ENCODE measurements around the gene RNGTT.
"Not testable (repeated sequence)": the region's sequence is repeated elsewhere in the genome, so short reads cannot be mapped to it uniquely, and the experiment has no call there.

The RNGTT gene

GRCh38 chr6:88716399-88716798, 247.0 kb downstream of the RNGTT start:
- DNase-seq (ENCODE audit: low spot score) = not testable (repeated sequence)

- DNase-seq (ENCODE audit: low spot score) = no peak
Measured at GRCh38 chr6:88712243-88712936, 251.0 kb downstream of the RNGTT start.

GRCh38 chr6:88709819-88710246, 253.6 kb downstream of the RNGTT start:
- DNase-seq (ENCODE audit: low spot score) = no peak

DNA sequence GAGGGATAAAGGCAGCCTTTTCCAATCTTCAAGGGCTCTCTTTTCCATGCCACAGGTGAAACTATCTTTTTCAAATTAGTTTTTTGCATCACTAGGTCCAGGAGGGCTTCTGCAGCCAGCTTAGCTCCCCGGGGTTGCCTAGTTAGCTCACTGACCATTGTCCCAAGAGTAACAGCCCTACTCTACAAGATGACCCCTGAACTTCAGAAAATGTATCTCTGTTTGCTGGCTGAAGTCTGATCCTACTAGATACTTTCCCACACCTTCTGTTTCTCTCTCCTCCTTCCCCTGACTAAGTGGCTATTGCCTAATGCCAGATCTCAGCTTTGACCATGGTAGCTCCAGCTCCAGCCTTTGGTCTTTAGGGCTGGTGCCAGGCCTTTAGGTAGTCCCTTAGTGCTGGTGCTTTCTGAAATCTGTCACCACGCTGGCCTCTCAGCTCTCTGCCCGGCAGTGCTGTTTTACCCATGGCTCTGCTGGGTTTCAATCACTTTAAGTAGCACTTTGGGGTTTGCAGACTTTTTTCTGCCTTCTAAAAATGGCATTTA, 255.1 kb downstream of the RNGTT start:
- DNase-seq (ENCODE audit: low spot score) = no peak

DNA sequence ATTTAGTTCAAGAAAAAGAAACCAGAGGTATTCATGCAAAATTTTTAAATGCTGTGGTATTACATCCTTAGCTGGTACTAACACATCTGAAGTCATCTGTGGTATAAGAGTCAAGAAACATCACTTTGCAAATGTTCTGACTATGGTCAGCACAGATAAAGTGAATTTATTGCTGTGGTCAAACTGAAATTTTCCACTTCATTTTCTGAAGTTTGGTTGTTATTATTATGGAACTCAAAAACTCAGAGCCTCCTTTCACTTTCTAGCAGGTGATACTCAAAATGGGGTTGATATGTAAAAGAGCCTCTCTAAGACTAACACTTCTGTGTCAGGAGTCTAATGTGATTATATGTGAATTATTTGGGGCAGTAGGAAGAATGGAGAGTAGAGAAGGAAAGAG, 257.8 kb downstream of the RNGTT start:
- DNase-seq (ENCODE audit: low spot score) = no peak

DNA sequence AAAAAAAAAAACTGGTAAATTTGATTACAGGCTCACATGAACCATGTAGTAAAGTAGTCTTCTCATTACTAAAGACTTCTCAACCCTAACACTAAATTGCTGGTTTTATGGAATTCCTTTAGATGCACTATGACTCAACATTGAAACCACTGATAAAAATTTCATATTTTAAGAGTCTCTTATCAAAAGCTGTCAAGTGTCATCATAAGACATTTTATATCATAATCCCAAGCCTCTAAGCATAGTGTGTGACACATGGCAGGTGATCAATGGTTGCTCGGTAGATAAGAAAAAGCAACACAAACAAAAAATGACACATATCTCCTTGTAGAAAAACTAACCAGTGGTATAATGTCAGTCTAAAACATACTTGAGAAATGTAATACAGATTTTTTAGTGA, 258.4 kb downstream of the RNGTT start:
- peak; percentile 11 for DNase-seq (ENCODE audit: low spot score)

GRCh38 chr6:88702956-88703556, 260.4 kb downstream of the RNGTT start:
- no peak for DNase-seq (ENCODE audit: low spot score)

- peak; percentile 23 for DNase-seq (ENCODE audit: low spot score)
Measured at GRCh38 chr6:88698661-88699060, 264.8 kb downstream of the RNGTT start.

- no peak for DNase-seq (ENCODE audit: low spot score)
Measured at GRCh38 chr6:88695937-88696336, 267.5 kb downstream of the RNGTT start.

DNA sequence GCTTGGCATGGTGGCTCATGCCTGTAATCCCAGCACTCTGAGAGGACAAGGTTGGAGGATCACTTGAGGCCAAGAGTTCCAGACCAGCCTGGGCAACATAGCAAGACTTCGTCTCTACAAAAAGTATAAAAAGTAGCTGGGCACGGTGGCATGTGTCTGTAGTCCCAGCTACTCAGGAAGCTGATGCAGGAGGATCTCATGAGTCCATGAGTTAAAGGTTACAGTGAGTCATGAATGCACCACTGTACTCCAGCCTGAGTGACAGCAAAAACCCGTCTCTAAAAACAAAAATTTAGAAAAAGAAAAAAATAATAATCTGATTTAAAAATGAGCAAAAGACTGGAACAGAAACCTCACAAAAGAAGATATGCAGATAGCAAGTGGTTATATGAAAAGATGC, 279.7 kb downstream of the RNGTT start:
- no peak for DNase-seq (ENCODE audit: low spot score)

DNA sequence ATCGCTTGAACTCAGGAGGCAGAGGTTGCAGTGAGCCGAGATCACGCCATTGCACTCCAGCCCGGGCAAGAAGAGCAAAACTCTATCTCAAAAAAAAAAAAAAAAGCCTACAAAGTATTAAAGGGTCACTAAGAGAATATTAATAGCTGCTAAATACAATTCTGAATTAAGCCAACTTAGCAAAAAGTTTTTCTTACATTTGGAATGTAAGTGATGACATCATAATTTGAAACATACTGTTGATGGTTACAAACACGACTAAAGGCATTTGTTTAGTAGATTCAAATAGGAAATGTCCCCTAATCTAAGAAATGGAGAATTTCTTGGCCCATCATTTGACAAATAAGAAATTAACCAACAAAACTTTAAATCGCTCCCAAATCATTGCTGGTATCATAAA, 282.8 kb downstream of the RNGTT start:
- DNase-seq (ENCODE audit: low spot score) = no peak

GRCh38 chr6:88679841-88680240, 283.6 kb downstream of the RNGTT start:
- DNase-seq (ENCODE audit: low spot score) = no peak

- no peak for DNase-seq (ENCODE audit: low spot score)
Measured at GRCh38 chr6:88677356-88677755, 286.1 kb downstream of the RNGTT start.

DNA sequence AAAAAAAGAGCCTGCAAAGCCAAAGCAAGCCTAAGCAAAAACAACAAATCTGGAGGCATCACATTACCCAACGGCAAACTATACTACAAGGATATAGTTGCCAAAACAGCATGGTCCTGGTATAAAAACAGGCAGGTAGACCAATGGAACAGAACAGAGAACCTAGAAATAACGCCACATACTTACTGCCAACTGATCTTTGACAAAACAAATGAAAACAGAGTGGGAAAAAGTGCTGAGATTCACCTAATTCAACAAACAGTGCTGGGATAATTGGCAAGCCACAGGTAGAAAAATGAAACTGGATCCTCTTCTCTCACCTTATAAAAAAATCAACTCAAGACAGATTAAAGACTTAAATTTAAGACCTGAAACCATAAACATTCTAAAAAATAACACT, 291.8 kb downstream of the RNGTT start:
- DNase-seq (ENCODE audit: low spot score) = no peak

GRCh38 chr6:88670369-88670768, 293.0 kb downstream of the RNGTT start:
- DNase-seq (ENCODE audit: low spot score) = no peak

DNA sequence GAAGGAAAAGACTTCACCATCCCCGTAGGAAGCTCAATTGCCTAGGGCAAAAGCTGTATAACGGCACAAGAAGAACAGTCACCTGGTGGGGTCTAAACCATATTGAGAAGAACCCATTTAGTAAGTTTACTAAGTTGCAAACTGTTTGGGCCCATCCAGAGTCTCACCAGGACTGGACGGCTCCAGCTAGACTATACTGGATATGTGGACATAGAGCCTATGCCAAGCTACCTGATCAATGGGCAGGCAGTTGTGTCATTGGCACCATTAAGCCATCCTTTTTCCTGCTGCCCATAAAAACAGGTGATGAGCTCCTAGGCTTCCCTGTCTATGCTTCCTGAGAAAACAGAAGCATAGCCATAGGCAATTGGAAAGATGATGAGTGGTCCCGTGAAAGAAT, 293.9 kb downstream of the RNGTT start:
- no peak for DNase-seq (ENCODE audit: low spot score)

GRCh38 chr6:88666901-88667300, 296.5 kb downstream of the RNGTT start:
- DNase-seq (ENCODE audit: low spot score) = no peak

DNA sequence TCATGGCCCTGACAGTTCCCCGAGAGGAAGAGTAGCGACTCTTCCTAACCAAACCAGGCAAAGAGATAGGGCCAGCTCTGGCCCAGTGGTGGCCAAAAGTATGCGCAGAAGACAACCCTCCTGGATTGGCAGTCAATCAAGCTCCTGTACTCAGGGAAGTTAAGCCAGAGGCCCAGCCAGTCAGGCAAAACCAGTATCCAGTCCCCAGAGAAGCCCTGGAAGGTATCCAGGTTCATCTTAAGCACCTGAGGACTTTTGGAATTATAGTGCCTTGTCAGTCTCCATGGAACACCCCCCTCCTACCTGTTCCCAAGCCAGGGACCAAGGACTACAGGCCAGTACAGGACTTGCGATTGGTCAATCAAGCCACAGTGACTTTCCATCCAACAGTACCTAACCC, 298.3 kb downstream of the RNGTT start:
- DNase-seq (ENCODE audit: low spot score) = no peak

DNA sequence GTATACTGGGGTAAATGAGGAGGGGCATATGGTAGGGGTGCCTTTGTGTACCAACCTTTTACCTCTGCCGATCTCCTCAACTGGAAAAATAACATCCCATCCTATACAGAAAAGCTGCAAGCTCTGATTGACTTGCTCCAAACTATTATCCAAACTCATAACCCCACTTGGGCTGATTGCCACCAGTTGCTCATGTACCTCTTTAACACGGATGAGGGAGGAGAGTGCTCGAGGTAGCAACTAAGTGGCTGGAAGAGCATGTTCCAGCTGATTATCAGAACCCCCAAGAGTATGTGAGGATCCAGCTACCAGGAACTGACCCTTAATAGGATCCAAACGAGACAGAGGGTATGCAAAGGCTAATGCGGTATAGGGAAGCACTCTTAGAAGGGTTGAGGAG, 299.6 kb downstream of the RNGTT start:
- DNase-seq (ENCODE audit: low spot score) = no peak

- no peak for DNase-seq (ENCODE audit: low spot score)
Measured at GRCh38 chr6:88662653-88663174, 300.7 kb downstream of the RNGTT start.

DNA sequence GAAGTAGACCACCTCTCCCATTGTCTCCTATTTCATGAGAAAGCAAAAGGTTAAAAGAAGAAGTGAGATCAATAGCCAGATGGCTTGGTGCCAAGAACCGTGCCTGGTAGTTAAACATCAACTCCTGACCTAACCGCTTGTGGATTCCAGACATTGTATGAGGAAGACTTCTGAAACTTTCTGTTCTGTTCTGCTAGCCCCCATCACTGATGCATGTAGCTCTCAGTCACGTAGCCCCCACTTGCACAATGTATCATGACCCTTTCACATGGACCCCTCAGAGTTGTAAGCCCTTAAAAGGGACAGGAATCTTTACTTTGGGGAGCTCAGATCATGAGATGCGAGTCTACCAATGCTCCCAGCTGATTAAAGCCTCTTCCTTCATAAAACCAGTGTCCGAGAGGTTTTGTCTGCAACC, 301.2 kb downstream of the RNGTT start:
- DNase-seq (ENCODE audit: low spot score) = no peak

DNA sequence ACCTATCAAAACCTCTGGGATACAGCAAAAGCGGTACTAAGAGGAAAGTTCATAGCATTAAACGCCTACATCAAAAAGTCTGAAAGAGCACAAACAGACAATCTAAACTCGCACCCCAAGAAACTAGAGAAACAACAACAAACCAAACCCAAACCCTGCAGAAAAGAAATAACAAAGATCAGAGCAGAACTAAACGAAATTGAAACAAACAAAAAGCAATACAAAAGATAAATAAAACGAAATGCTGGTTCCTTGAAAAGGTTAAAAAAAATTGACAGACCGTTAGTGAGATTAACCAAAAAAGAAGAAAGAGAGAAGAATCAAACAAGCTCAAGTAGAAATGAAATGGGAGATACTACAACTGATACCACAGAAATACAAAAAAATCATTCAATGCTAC, 302.3 kb downstream of the RNGTT start:
- DNase-seq (ENCODE audit: low spot score) = no peak

GRCh38 chr6:88655586-88655985, 307.8 kb downstream of the RNGTT start:
- no peak for DNase-seq (ENCODE audit: low spot score)

- no peak for DNase-seq (ENCODE audit: low spot score)
Measured at GRCh38 chr6:88653936-88654335, 309.5 kb downstream of the RNGTT start.
